NCI-H226 (cell line): ENCODE results near the gene ESF1.

ENCODE experiments used
- DNase-seq: peaks from one replicate; pipeline ENCODE4 v3.0.0-alpha.2; 2015

The ESF1 gene

GRCh38 chr20:13671916-13672378 lies 112.8 kb downstream of the ESF1 start:
- no peak for DNase-seq

- DNase-seq: no peak
Measured at GRCh38 chr20:13671512-13671911, 113.2 kb downstream of the ESF1 start.

DNA sequence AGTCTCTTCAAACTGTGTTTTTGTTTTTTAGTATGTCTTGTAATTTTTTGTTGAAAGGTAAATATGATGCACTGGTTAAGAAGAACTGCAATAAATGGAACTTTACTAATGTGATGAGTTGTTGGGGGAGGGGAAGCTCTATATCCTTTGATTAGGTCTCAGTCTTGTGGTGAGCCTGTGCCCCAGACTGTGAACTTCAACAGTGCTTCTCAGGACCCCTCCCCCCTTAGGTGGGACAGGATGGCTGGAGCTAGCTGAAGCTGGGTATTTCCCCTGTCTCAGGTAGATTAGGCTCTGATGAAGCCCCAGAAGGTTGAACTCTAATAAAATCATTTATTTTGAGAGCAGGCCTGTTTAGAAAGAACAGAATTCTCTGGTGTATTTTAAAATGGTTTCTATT lies 114.6 kb downstream of the ESF1 start:
- no peak for DNase-seq

DNA sequence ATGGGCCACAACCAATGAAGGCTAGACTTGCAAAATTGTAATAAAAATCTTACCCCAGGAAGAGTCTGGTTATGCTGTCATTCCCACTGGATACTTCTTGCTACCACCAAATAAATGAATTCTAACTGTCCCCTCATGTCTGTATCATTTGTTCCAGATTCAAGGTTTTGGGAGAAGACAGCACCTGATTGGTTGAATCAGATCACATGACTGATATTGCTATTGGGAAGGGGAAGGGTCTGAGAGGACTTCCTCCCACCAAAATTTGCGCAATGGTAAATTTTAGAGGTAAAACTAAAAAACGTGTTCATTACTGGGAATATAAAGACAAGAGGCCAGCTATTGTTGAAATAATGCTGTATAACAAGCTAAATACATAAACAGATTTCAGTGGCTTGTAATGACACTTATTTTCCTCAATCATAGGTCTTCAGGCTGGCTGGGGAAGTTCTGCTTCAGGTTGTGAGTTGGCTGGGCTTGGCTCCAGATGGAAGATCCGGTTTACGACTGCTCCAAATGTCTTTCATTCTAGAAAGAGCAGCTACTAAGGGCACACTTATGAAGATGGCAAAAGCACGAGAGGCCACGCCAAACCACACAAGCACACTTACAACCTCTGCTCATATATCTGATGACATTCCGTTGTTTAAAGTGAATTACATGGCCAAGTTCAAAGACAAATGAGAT lies 118.9 kb downstream of the ESF1 start:
- no peak for DNase-seq
